ENCODE measurements around the gene PRR23C. TPM values are rescaled to one million over a fixed set of nuclear protein-coding genes. Genes with fewer than 3 reads are reported as not detected.

PRR23C gene
- not detected in 5 replicates for total RNA-seq (2022; extraction: Qiagen RNA extraction)

DNA sequence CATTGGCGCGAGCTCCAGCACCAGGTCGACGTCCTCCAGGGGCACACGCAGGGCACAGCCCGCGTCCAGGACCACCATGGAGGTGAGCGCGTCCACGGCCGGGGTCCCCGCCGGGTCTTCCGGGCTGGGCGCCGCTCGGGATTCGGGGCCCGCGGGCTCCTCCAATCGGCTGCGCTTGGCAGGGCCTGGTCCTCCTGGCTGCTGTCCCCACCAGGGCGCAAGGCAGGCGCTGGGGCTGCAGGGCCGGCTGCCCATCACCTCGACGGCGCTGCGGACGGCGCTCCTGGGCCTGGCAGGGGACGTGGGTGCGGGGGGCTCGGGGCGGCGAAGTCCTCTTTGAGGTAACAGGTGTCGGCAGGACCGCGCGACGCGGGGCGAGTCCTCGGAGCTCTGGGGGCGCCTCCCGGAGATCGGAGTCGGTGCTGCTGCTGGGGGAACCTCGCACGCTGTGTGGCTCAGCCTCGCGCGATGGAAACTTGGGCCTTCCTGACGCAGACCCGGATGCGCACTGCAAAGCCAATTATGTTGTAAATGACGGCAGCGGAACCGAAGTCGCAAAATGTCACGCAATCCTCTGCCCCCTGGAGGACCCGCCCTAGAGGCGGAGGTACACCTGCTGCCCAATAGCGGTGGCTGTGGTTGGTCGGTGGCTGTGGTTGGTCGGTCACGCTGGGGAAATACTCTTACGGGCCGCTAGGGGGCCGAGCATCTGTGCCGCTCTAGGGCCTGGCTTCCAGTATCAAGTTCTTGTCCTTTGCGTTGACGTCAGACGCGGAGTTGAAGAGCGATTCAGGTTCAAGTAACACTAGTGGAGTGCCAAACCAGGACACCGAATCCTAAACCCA is at the start of gene PRR23C:
Gene PRR23C, minus strand, starts transcription at position 527 of the 845 bp plus-strand sequence. Its CDS starts 272 bp downstream, at position 255.

DNA sequence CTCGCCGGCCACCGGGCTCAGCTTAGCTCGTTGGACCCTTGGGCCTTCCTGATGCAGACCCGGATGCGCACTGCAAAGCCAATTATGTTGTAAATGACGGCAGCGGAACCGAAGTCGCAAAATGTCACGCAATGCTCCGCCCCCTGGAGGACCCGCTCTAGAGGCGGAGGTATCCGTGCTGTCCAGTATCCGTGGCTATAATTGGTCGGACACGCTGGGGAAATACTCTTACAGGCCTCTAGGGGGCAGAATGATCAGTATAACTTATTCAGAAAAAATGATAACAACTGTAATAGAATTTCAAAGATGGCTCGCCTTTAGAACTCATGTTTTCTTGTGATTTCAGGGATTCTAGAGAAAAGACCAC is 23.8 kb downstream of the PRR23C start, which contains the start of gene PRR23B:
Gene PRR23B, minus strand, starts transcription at position 59 of the 367 bp plus-strand sequence. CDS start 265 bp downstream, outside the sequence.

DNA sequence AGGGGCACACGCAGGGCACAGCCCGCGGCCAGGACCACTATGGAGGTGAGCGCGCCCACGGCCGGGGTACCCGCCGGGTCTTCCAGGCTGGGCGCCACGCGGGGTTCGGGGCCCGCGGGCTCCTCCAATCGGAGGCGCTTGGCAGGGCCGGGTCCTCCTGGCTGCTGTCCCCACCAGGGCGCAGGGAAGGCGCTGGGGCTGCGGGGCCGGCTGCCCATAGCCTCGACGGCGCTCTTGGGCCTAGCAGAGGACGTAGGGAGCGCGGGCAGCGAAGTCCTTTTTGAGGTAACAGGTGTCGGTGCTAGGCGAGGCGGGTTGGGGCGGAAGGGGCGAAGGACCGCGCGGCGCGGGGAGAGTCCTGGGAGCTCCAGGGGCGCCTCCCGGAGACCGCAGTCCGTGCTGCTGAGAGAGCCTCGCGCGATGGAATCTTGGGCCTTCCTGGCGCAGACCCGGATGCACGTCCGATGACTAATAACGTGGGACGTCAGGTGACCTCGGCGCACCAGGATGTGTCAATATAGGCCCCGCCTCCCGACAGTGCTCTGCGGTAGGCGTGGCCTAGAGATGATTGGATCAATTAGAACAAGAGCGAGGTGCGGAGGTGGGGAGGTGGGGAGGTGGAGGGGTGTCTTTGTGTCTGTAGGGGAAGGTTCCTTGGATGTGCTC is 38.5 kb downstream of the PRR23C start, which contains the start of gene PRR23A:
Gene PRR23A, minus strand, starts transcription at position 218 of the 666 bp plus-strand sequence. Its CDS starts 0 bp downstream, at position 218.

Other genes starting within 250 kb of the PRR23C start
- 15.1 to 18.1 TPM (median 17.7 TPM) in 5 replicates for gene PIK3CB, start 210.0 kb downstream of the PRR23C start, total RNA-seq (2022; extraction: Qiagen RNA extraction)
- gene FOXL2, start 97.8 kb downstream of the PRR23C start, total RNA-seq (2022; extraction: Qiagen RNA extraction) = 2.5 to 5.2 TPM (median 4.7 TPM) in 5 replicates
- 0.89 to 1.6 TPM (median 1.2 TPM) in 5 replicates for gene FOXL2NB, start 97.7 kb downstream of the PRR23C start, total RNA-seq (2022; extraction: Qiagen RNA extraction)
- gene PRR23A, start 38.6 kb downstream of the PRR23C start, total RNA-seq (2022; extraction: Qiagen RNA extraction) = not detected in 5 replicates
- gene PRR23B, start 24.0 kb downstream of the PRR23C start, total RNA-seq (2022; extraction: Qiagen RNA extraction) = not detected in 5 replicates